Ammon's horn (tissue), 1 donor: ENCODE data around the gene OTOS.

ENCODE experiments used
- DNase-seq: peaks from one replicate; pipeline ENCODE4 v3.0.0-alpha.2; 2016; ENCODE audit warnings: low spot score

The OTOS gene

DNA sequence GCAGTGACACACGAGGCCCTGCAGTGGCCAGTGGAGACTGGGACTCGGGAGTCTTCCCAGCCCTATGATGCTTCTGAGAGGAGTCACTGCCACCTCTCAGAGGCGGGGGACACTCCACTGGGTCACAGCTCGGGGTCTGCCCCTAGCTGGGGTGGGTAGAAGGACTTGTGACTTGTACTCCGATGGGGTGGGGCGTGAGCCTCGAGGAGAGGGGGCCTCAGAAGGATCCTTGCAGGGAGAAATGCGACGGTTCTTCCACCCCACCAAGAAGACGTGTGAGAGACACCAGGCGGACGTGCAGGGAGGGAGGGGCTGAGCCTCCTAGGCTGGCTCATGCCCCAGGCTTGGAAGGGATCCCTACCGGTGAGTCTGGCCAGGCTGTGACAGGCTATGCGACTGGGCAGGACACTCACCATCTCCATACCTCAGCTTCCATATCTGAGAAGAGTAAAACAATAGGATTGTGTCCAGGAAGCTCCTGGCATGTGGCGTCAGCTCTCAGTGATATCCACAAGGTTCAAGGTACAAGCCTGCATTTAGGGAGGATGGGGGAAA is 11.1 kb upstream of the OTOS start:
- no peak for DNase-seq

DNA sequence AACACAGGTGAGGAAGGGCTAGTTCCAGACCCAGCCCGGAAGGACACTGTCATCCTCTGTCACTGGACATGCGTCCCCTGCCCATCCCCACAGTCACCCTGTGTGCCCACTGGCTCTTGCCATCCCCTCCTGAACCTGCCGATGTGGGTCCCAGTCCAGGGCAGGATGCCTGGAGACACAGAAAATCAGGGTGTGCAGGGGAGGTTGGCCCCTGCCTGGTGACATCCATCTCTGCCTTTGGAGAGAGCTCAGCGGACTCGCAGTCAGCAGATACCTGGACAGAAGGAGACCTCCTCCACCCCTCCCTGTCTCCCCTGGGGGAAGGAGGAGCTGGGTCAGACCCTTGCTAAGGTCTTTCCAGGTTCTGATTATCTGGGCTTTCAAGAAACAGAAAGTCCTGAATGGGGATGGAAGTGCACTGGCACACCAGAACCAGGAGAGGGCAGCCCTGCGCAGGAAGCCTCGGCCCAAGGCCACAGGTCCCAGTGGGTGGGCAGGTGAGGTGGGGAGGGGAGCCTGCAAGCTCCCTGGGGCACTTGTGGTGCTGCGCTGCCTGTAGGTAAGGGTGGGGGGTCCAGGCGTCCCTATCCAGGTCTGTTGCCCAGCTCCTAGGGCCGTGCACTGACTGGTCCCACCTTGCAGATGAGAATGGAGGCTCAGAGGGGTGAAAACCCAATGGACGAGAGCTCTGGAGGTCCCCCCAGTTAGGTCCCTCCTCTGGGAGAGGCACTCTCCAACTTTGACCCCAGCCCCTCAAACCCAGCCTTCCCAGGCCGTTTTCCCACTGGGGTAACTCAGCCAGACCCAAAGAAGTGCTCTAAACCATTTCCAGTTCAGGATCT is 9.7 kb upstream of the OTOS start:
- peak; percentile 64 for DNase-seq

DNA sequence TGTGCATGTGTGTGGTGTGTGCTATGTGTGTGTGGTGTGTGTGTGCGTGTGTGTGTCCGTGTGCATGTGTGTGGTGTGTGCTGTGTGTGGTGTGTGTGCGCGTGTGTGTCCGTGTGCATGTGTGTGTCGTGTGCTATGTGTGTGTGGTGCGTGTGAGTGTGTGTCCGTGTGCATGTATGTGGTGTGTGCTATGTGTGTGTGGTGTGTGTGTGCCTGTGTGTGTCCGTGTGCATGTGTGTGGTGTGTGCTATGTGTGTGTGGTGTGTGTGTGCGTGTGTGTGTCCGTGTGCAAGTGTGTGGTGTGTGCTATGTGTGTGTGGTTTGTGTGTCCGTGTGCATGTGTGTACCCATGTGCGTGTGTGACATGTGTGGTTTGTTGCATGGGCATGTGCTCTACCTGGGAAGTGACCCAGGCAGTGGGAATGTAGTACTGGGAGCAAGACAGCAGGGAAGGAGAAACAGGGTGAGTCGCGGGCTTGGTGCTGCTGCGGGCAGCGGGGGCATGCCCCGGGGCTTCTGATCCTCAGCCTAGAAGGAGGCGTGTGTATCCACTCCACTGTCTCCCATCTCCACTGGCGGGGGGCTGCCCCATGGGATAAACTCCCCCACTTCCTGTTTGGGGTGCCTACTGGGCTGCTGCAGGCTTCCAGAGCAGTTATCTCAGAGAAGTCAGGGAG is 7.6 kb upstream of the OTOS start:
- DNase-seq = no peak

DNA sequence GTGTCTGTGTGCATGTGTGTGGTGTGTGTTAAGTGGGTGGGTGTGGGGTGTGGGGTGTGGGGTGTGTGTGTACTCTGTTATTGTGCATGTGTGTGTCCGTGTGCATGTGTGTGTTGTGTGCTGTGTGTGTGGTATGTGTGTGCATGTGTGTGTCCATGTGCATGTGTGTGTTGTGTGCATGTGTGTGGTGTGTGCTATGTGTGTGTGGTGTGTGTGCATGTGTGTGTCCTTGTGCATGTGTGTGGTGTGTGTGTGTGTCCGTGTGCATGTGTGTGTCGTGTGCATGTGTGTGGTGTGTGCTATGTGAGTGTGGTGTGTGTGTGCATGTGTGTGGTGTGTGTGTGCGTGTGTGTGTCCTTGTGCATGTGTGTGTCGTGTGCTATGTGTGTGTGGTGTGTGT is 6.9 kb upstream of the OTOS start:
- no peak for DNase-seq

DNA sequence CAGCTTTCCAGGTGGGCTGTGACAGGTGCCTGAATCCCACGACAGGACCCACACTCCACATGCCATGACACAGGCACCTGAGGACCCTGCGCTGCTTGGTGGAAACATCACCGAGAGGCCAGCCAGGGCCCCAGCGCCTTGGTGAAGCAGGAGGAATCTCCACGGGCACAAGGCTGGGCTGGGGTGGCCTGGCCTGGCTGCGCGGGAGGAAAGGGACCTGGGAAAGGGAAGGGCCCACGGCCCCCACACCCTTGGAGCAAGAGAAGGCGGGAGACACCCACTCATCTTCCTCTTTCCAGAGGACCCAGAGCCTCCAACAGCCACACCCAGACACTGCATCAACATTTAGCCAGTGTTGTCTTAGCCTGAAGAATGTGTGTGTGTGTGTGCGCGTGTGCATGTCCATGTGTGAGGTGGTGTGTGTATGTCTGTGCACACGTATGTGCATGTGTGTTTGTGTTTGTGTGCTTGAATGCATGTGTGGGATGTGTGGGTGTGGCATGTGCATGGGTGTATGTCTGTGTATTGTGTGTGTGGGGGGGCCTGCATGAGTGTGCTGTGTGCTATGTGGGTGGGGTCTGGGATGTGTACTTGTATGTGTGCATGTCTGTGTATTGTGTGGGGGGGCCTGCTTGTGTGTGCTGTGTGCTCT is 6.3 kb upstream of the OTOS start:
- no peak for DNase-seq

DNA sequence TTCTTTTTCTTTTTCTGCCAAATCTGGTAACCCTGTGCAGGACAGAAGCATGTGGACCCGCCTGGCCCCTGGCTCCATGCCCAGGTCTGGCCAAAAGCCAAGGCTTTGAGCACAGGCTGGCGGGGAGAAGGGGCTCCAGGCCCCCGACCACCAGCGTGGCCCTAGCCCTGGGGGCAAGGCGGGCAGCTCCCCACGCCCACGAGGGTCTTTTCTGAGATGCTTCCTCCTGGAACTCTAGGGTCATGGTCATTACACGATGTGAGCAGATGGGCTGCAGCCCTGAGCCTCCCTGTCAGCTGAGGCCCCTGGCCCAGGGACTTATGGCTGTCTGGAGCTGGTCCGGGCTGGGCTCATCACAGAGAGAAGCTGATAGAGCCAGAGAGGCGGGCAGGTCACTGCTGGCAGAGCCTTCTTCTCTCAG is 5.7 kb upstream of the OTOS start:
- DNase-seq = no peak

DNA sequence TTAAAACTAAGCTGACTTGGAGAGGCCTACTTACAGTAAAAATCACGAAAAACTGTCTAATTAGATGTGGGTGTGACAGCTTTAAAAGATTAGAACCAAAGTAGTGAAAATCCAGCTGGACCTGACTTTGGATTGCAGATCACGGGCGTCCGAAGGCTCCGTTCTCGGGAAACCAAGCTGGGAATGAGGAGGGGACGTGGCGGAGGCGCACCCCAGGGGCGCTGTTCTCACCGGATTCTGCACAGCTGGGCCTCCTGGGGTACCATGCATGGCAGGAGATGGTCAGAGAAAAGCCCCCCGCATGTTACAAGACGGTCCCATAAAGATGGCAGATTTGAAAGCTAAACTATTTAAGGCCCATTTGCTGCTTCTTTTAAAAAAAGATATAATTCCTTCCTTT is 5.0 kb upstream of the OTOS start:
- no peak for DNase-seq

DNA sequence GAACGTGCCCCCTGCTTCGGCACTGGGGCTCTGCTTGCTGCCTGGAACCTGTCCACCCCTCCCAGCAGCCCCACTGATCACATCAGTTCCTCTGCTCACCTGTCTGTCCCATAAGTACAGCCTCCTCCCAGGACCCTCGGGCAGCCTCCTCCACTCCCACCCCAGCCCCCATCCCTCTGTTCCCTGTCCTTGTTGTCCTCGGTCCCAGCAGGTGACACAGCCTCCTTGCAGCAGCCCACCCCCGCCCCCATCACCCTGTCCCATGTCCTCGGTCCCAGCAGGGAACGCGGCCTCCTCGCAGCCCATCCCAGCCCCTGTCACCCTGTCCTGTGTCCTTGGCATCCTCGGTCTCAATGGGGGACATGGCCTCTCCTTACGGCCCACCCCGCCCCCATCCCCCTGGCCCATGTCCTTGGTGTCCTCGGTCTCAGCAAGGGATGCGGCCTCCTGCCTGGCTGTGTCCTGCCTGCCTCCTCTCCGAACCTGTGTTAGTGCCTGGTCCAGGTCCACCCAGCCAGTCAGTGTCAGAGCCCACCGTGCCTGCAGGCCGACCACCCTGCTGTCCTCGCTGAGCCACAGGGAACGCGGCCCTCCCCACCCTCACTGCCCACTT is 4.3 kb upstream of the OTOS start:
- no peak for DNase-seq

DNA sequence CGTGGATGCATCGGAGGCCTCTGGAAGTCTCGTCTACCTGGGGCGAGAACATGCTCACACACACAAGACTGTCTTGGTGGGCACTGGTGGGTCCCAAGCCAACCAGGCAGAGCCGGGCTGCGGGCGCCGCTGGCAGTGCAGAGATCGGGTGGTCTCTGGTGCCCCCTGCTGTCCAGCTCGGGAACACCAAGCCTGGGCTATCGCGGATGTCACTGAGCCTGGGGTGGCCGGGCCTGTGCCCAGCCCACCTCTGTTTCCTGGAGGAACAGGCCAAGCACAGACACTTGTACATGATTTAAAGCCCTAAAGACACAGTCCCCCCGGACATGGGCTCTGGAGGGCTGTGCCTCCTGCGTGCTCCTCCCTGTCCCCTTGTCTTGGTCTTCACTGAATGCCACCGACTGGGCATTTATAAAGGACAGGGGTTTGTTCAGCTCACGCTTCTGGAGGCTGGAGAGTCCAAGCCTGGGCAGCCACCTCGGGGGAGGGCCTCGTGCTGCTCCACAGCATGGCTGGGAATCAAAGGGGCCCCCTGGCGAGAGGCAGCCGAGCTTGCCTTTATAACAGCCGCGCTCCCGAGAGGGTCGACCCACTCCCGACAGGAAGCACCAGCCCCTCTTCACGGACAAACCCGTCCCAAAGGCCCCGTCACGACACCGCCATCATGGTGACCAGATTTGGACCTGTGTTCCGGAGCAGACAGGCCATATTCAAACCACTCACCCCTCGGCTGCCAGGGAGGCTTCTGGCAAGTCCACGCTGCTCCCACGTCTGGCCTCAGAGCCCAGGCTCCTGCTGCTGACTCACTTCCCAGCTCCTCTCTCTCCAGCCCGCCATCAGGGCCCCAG is 3.6 kb upstream of the OTOS start:
- DNase-seq = peak; percentile 77

DNA sequence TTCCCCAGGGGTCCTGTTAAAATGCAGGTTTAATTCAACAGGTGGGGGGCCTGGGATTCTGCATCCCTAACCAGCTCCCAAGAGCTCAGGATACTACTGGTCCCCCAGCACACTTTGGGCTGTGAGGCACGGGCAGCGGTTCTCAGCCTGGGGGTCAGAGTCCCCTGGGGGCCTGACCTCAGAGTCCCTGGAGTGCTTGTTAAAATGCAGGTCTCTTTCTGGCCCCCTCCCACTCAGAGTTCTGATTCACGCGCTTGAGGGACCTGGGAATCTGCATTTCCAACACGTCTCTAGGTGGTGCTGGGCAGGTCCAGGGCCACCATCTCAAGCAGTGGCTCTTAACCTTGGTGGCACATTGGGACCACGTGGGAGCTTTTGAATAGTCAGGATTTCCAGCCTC is 2.8 kb upstream of the OTOS start:
- no peak for DNase-seq

DNA sequence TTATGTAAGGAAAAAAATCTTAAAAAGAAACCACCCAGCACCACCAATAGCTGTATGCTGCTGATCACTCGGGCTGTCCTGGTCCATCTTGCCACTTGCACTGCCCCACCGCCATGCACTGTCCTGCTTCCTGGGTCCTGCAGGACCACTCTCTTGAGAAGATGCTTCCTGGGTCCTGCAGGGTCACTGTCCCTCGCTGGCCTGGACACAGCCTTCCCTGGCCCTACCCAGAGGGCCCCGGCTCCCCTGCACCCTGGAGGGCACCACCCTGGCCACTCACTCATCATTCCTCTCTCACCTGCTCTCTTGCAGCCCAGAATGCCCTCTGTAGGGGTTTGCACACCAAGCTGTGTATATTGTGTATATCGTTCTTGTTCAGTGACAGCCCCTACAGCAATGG is 2.4 kb upstream of the OTOS start:
- DNase-seq = no peak

DNA sequence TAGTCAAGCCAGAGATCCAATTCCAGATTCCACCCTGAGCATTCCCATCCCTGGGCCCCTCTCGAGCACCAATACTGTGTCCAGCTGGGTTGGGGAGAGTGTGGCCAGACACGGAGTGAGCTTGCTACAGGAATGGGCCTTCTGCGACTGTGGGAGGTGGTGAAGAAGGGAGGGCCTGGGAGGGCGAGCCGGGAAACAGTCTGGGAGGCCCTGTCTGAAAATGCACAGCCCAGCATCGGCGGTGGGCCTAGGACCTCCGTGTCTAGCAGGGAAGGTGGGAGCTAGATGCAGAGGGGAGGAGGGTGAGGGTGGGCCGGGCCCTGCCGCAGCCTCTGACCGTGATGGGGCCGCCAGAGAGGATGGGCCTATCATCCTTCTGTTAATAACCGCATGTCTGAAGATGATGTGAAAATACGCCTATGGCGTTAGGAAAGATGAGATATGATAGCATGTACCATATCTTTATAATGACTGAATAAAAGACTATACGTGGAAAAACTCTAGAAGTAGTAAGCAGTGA is 1.9 kb upstream of the OTOS start:
- no peak for DNase-seq

DNA sequence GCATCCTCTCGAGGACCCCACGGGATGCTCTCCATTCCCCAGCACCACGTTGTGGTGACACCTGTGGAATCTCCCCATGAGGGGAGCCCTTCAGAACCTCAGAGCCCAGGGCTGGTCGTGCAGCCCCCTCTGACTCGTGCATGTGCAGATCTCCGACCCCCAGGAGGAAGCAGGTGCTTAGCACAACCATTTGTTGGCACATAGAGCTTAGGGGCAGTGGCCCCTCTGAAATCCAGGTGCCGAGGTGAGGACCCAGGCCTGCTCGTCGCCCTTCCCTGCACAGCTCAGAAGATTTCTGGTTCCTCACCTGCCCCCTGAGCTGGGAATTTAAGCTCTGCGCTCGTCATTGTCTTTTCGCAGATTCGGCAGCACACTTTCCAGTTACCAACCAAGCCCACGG is 1.3 kb upstream of the OTOS start:
- no peak for DNase-seq

DNA sequence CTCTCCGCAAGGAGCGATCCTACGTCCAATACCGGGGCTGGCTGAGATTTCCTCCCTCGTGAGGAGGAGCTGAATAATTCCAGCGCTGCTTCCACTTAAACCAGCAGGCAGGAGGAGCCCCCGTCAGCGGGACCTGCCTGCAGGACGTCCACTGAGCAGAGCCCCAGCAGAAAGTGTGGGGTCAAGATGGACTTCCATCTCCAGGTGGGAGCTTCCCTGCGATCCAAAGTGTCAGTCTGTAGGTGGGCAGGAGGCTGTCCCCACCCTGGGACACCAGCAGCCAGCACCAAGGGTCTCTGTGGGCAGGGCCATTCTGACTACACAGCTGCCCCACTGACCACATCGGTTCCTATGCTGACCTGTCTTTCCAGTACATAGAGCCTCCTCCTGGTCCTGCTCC is 462 bp upstream of the OTOS start:
- no peak for DNase-seq

DNA sequence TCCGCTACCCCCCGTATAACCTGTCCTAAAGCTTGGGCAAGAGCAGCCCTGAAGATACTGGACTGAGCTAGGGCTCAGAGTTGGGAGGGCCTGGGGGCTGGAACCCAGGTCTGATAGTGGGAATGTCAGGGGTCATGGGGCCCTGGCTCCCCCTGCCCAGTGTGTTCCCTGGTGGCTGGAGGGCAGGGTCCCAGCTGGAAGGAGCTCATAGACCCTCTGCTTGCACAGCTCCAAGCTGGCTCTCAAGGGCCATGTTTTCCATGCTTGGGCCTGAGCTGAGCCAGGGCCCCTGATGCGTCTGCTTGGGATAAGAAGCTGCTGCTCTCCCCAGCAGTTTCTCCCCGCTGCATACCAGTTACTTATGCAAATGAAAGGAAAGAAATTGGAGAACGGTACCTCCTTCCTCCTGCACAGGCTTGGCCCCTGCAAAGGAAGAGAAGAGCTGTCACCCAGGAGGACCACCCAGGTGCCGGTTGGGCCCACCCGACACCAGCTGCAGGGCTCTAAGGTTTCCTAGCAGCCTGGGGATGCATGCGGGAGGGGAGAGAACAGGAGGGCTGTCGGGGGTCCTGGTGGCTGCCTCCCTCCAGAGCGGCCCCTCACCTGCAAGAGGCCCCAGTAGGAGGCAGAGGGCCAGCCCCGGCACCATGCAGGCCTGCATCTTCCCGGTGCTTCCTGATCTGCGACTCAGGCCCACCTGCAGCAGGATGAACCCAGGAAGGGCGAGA is 628 bp downstream of the OTOS start:
- DNase-seq = no peak

DNA sequence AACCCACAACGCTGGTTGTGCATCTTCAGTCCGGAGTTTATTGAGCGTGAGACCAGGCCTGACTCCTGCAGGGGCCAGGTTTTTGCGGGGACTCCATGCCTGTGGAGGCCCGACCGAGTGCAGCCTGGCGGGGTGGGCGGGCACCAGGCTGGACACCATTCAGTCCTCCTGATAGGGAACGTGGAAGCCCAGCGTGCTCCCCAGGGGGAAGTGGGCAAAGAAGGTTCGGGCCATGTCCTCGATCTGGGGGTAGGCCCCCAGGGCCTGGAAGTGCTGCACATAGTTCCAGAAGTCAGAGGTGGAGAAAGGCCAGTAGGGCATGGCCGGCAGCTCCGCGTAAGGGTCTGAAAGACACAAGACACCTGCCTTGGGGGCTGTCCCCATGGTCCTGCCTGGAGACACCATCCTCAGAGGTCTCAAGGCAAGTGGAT is 1.4 kb downstream of the OTOS start:
- no peak for DNase-seq

DNA sequence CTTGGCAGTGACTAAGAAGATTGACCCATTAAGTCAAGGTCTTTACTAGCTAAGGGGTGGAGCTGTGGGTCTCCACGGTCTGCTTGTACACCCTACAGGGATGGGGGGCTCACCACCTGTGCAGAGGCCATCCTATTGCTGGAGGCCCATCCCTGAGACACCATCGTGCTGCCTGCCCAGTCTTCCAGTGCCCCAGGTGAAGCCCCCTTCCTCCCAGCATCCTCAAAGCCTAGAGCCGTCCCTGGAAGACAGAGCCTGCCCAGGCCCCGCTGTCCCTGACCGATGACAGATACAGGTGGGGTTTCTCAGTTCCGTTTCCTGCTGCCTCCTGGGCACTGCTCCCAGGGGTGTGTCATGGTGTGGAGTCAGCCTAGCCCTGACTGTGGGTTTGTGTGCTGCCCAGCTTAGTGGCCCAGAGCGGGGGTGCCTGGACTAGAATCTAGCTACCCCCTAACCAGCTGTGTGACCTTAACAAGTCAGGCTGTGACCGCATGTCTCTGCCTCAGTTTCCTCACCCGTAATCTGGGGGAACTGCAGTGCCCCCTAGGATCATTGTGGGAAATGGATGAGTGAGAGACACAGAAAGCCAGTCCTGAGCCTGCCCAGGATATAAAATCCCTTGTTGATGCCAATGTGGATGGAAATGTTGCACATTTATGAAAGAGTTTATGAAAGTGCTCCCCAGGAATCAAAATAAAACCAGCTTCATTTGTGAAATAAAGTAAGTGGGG is 2.0 kb downstream of the OTOS start:
- no peak for DNase-seq

DNA sequence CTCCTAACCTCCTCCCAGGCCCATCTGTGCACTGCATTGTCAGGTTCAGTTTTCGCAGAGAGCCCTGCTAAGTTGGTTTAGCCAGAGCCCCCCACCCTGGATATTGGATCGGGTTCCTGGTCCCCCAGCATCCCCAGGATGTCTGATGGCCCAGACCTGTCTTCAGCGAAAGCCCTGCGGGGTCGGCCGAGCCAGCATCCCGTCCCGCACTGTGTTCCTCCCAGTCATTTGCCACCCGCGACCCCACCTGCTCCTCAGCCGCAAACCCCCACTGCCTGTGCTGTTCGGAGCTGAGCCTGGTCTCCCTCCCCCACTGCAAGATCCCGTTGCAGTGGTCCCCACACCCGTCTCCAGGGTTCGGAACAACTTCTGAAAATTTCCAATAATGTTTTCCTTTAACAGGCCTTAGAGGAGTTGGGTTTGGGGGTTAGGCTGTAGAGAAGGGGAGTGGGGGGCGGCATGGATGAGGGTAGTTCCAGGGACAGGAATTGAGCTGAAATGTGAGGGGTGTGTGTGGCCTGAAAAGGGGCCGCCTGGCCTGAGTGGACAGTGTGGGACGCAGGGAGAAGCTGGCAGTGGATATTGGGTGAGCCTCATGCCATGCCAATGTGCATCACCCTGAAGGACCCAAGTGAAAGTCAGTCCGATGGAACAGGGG is 2.7 kb downstream of the OTOS start:
- no peak for DNase-seq

DNA sequence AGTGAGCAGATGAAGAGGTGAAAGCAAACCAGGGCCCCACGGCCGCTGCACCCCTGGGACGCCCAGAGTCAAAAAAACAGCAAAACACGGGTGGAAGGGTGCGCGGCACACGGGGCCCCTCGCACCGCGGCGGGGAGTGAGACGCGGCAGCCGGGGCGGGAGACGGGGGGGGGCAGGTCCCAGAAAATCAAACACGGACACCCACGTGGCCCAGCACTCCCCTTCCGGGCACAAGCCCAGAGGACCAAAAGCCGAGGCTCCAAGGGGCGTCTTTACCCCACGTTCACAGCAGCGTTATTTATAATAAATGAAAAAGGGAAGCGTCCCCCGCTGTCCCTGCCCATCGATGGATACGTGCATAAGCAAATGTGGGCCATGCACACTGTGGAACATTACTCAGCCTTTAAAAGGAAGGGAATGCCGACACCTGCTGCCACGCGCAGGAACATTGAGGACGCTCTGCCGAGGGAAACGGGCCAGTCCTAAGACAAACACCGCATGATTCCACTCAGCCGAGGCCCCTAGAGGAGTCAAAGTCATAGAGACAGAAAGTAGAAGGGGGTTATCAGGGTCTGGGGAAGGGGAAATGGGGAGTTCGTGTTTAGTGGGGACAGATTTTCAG is 3.7 kb downstream of the OTOS start:
- DNase-seq = no peak
